Skeletal muscle tissue (tissue), 4 donors: ENCODE measurements around the gene MINAR1. TPM values are rescaled to one million over a fixed set of nuclear protein-coding genes. Genes with fewer than 3 reads are reported as not detected.

Experiments
- H3K27ac ChIP-seq: one replicate; pipeline ENCODE4 v1.7.0; 2013; ENCODE audit warnings: mild to moderate bottlenecking, low read depth, low read length, inconsistent platforms
- H3K27me3 ChIP-seq, 3 donors: one replicate each; pipeline ENCODE4 v1.7.0; 2013; ENCODE audit warnings: low read length in 3 of 3; ENCODE audit not compliant: control insufficient read depth in 3 of 3, insufficient read depth in 3 of 3
- H3K36me3 ChIP-seq, 3 donors: one replicate each; pipeline ENCODE4 v1.7.0; 2013; ENCODE audit warnings: low read length in 3 of 3; ENCODE audit not compliant: control insufficient read depth in 3 of 3, insufficient read depth in 3 of 3
- H3K4me1 ChIP-seq, 3 donors: one replicate each; pipeline ENCODE4 v1.7.0; 2013; ENCODE audit warnings: low read length in 3 of 3, mild to moderate bottlenecking in 3 of 3; ENCODE audit not compliant: control insufficient read depth in 3 of 3, insufficient read depth in 3 of 3
- H3K4me3 ChIP-seq, 3 donors: one replicate each; pipeline ENCODE4 v1.7.0; 2013; ENCODE audit warnings: low read length in 3 of 3
- H3K9ac ChIP-seq, 3 donors: one replicate each; pipeline ENCODE4 v1.7.0; 2013; ENCODE audit warnings: low read length in 3 of 3, mild to moderate bottlenecking in 3 of 3, moderate library complexity in 2 of 3, low read depth in 1 of 3
- H3K9me3 ChIP-seq, 3 donors: one replicate each; pipeline ENCODE4 v1.7.0; 2013; ENCODE audit warnings: low read length in 3 of 3; ENCODE audit not compliant: control insufficient read depth in 3 of 3
- total RNA-seq: library from RNA; depleted of rRNA; stranded (reverse); fragments of >200 nt; gene quantifications from one replicate; pipeline ENCODE4 v1.2.3, GENCODE V29; 2014
- donor health status: Osteomylitis.

The MINAR1 gene
- total RNA-seq, 1 donor from 2014 or later, result 1.6 TPM

DNA sequence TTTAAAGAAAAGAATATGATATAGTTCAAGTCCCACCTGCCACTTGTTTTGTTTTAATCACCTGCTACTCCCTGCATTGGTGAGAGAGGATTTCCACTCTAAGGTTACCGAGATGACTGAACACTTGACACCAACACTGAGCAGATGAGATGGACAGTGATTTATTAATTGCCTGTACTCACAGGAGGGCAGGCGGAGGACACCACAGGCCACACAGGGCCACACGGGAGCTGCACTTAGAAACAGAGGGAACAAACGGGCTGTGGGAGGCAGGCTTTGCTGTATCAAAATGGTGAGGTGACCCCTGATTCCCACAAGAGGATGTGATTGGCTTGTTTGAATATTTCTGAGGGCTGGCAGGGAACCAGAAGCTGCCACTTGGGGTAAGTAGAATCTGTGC is 10.8 kb downstream of the MINAR1 start:
- Histone ChIP-seq H3K4me3 (no peak overlapping the region), H3K27ac (no peak overlapping the region), H3K9ac (peak overlapping the region in 1 of 3 donors; percentile 9), H3K36me3 (no peaks in the 10 kb centered on the region), H3K4me1 (peaks cover 3 to 6% (median 4%) of the 10 kb centered on the region in 3 donors), H3K27me3 (no peaks in the 10 kb centered on the region), H3K9me3 (no peaks in the 10 kb centered on the region)

DNA sequence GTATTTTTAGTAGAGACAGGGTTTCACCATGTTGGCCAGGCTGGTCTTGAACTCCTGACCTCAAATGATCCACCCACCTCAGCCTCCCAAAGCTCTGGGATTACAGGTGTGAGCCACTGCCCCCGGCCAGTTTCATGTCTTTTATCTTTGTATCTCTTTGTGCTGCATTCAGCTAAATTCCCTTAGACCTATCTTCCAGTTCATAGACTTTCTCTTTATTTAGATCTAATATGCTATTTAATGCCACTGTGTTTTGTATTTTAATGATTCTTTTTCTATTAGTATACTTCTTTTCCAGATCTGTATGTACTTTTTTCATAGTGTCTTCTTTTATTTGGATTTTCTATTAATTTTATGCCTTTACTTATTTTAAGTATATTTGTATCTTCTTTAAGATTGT is 14.9 kb downstream of the MINAR1 start:
- H3K27ac ChIP-seq, result no peak overlapping the region

GRCh38 chr15:79450648-79451047 is 18.5 kb downstream of the MINAR1 start:
- Histone ChIP-seq H3K36me3 (no peaks in the 10 kb centered on the region), H3K27ac (no peak overlapping the region), H3K4me1 (no peaks in the 10 kb centered on the region), H3K9me3 (no peaks in the 10 kb centered on the region), H3K9ac (no peak overlapping the region), H3K4me3 (no peak overlapping the region), H3K27me3 (peaks cover 3 to 10% (median 7%) of the 10 kb centered on the region in 3 donors)

More for the DNA sequence above, 14.9 kb downstream of the MINAR1 start:
- Histone ChIP-seq H3K27me3 (peaks cover under 1 to 10% (median 7%) of the 10 kb centered on the region in 3 donors), H3K4me1 (peaks cover 3 to 6% (median 4%) of the 10 kb centered on the region in 3 donors), H3K4me3 (no peak overlapping the region), H3K36me3 (no peaks in the 10 kb centered on the region), H3K9ac (no peak overlapping the region), H3K9me3 (no peaks in the 10 kb centered on the region)

DNA sequence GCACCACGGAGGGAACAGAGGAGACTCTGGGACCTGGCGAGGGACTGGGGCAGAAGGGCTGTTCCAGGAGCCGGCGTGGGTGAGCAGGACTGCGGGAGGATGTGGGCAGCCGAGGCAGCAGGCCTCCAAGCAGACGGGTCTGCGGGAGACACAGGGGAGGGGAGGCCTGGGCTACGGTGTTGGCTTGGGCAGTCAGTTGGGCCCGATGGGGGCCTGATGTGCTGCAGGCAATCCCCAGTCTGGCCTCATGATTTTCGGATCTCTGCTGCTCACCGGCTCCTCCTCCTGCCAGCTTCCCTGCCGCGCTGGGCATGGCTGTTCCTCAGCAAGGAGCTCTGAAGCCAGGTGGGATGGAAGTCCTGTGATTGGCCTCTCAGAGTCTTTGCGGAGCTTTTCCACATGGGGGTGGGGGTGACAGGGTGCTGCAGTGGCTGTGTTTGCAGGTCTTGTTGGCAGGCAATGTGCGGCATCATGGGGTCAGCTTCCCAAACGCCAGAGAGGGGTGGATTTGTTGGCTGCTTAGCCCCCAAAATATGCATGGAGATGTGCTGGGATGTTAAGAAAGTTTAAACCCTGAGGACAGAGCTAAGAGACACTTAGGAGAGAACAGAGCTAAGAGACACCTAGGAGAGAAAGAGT is 19.3 kb downstream of the MINAR1 start:
- no peaks in the 10 kb centered on the region for H3K36me3 ChIP-seq
- no peaks in the 10 kb centered on the region for H3K4me1 ChIP-seq
- peaks cover 3 to 10% (median 7%) of the 10 kb centered on the region in 3 donors for H3K27me3 ChIP-seq
- H3K4me3 ChIP-seq, result no peak overlapping the region
- H3K9me3 ChIP-seq, result no peaks in the 10 kb centered on the region
- no peak overlapping the region for H3K9ac ChIP-seq
- no peak overlapping the region for H3K27ac ChIP-seq

- Histone ChIP-seq H3K4me3 (no peak overlapping the region), H3K27ac (no peak overlapping the region), H3K27me3 (peaks cover 3 to 13% (median 10%) of the 10 kb centered on the region in 3 donors), H3K36me3 (no peaks in the 10 kb centered on the region), H3K9me3 (no peaks in the 10 kb centered on the region), H3K4me1 (no peaks in the 10 kb centered on the region), H3K9ac (no peak overlapping the region)
Observed at GRCh38 chr15:79452244-79453051, 20.3 kb downstream of the MINAR1 start.

DNA sequence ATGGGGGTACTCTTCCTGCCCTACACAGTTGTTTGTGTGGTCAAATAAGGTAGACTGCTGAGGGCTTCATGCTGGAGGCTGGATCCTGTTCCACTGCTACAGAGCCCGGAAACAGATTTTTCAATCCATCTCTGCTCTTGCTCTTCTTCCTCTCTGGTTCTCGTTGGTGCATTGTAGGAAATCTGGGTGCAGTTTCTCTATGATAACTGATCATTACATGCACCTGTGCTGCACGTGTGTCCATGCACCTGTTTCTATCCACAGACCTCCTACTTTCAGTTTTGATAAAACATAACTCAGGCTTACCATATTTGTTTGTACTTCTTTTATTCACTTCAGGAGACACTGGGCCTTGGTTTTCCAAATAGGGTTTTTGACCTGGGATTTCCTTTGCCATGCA is 21.3 kb downstream of the MINAR1 start:
- Histone ChIP-seq H3K4me3 (no peak overlapping the region), H3K36me3 (no peaks in the 10 kb centered on the region), H3K9me3 (no peaks in the 10 kb centered on the region), H3K9ac (no peak overlapping the region), H3K27me3 (peaks cover 3 to 13% (median 10%) of the 10 kb centered on the region in 3 donors), H3K4me1 (no peaks in the 10 kb centered on the region), H3K27ac (no peak overlapping the region)

DNA sequence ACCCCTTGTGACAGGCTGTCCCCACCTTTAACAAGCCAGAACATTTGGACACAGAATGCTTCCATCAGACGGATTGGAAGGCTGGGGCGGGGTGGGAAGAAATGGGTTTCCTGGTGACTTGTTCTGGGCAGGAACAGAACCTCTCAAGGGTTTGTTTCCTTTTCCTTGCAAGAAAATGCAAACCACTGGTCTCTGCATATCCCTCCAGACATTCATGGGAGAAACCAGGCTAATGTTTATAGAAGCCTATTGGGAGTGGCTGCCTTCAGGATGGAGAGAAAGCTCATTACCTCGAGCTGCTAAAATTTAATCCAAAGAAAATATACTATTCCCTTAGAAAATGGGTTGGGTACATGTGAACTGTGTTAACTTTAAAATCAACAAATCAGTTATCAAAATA is 21.9 kb downstream of the MINAR1 start:
- Histone ChIP-seq H3K4me3 (no peak overlapping the region), H3K27ac (no peak overlapping the region), H3K4me1 (no peaks in the 10 kb centered on the region), H3K9ac (no peak overlapping the region), H3K27me3 (peaks cover 3 to 13% (median 10%) of the 10 kb centered on the region in 3 donors), H3K36me3 (no peaks in the 10 kb centered on the region), H3K9me3 (no peaks in the 10 kb centered on the region)

- Histone ChIP-seq H3K27ac (no peak overlapping the region), H3K9me3 (no peaks in the 10 kb centered on the region), H3K4me1 (no peaks in the 10 kb centered on the region), H3K36me3 (no peaks in the 10 kb centered on the region), H3K27me3 (peaks cover 3 to 13% (median 7%) of the 10 kb centered on the region in 3 donors), H3K9ac (no peak overlapping the region), H3K4me3 (no peak overlapping the region)
Observed at GRCh38 chr15:79455361-79455760, 23.2 kb downstream of the MINAR1 start.

GRCh38 chr15:79455943-79456342 is 23.8 kb downstream of the MINAR1 start:
- Histone ChIP-seq H3K27me3 (peaks cover 3 to 13% (median 5%) of the 10 kb centered on the region in 3 donors), H3K9ac (no peak overlapping the region), H3K36me3 (no peaks in the 10 kb centered on the region), H3K9me3 (no peaks in the 10 kb centered on the region), H3K27ac (no peak overlapping the region), H3K4me3 (no peak overlapping the region), H3K4me1 (no peaks in the 10 kb centered on the region)

DNA sequence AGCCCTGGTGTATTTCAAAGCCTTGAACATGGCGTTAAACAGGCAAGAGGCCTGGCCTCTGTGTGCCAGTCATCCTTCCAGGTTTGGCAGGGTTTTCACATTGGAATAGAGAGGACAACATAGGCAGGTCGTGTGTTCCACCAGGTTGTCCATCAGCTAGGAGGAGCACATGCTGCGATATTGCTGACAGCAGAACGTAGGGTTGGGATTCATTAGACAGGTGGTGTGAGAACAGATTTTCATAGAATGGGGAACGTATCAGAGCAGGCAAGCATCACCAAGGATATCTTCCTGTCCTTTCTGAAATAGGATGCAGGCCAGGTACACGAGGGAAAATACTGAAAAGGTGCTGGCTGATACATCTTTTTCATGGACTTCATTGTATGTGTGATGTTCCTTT is 26.4 kb downstream of the MINAR1 start:
- Histone ChIP-seq H3K4me3 (no peak overlapping the region), H3K9ac (no peak overlapping the region), H3K9me3 (no peaks in the 10 kb centered on the region), H3K4me1 (no peaks in the 10 kb centered on the region), H3K27me3 (peaks cover 0 to 7% (median 0%) of the 10 kb centered on the region in 3 donors), H3K27ac (no peak overlapping the region), H3K36me3 (no peaks in the 10 kb centered on the region)
